Pulmonary artery endothelial cell (primary cell): Measurements from ENCODE around the gene C1orf21. TPM values are rescaled to one million over a fixed set of nuclear protein-coding genes. Genes with fewer than 3 reads are reported as not detected.

Experiments used
- DNase-seq: peaks from one replicate; pipeline ENCODE4 v3.0.0-alpha.2; 2011; ENCODE audit warnings: low read depth, low spot score
- total RNA-seq: library from RNA; depleted of rRNA; stranded (reverse); fragments of >200 nt; gene quantifications from 2 replicates; pipeline ENCODE4 v1.2.3, GENCODE V29; 2014

C1orf21 gene
- total RNA-seq, 1 donor from 2014 or later, result 26.2 TPM

GRCh38 chr1:184445997-184446396 lies 59.2 kb downstream of the C1orf21 start:
- DNase-seq, result no peak

- DNase-seq, result no peak
These were observed 60.9 kb downstream of the C1orf21 start for GRCh38 chr1:184447651-184448185.

- DNase-seq, result no peak
These were observed 63.1 kb downstream of the C1orf21 start for GRCh38 chr1:184449916-184450315.

- DNase-seq, result no peak
These were observed 69.0 kb downstream of the C1orf21 start for GRCh38 chr1:184455786-184456185.

GRCh38 chr1:184456189-184456588 lies 69.4 kb downstream of the C1orf21 start:
- no peak for DNase-seq

GRCh38 chr1:184457500-184457899 lies 70.7 kb downstream of the C1orf21 start:
- DNase-seq, result no peak

- no peak for DNase-seq
These were observed 74.5 kb downstream of the C1orf21 start for GRCh38 chr1:184461321-184461720.

GRCh38 chr1:184462155-184462554 lies 75.3 kb downstream of the C1orf21 start:
- DNase-seq, result no peak

- no peak for DNase-seq
These were observed 76.2 kb downstream of the C1orf21 start for GRCh38 chr1:184462990-184463389.

GRCh38 chr1:184463680-184464079 lies 76.9 kb downstream of the C1orf21 start:
- no peak for DNase-seq

- DNase-seq, result no peak
These were observed 77.9 kb downstream of the C1orf21 start for GRCh38 chr1:184464757-184465156.

- DNase-seq, result no peak
These were observed 78.8 kb downstream of the C1orf21 start for GRCh38 chr1:184465489-184466146.

- DNase-seq, result no peak
These were observed 80.5 kb downstream of the C1orf21 start for GRCh38 chr1:184467295-184467694.

GRCh38 chr1:184469396-184469795 lies 82.6 kb downstream of the C1orf21 start:
- DNase-seq, result no peak

GRCh38 chr1:184471686-184472085 lies 84.9 kb downstream of the C1orf21 start:
- DNase-seq, result no peak

GRCh38 chr1:184472136-184472535 lies 85.3 kb downstream of the C1orf21 start:
- no peak for DNase-seq

GRCh38 chr1:184473176-184473966 lies 86.5 kb downstream of the C1orf21 start:
- DNase-seq, result no peak

- no peak for DNase-seq
These were observed 89.4 kb downstream of the C1orf21 start for GRCh38 chr1:184476187-184476586.

- no peak for DNase-seq
These were observed 92.8 kb downstream of the C1orf21 start for GRCh38 chr1:184479435-184480167.

- DNase-seq, result no peak
These were observed 93.9 kb downstream of the C1orf21 start for GRCh38 chr1:184480736-184481135.

GRCh38 chr1:184482136-184482535 lies 95.3 kb downstream of the C1orf21 start:
- DNase-seq, result no peak

- DNase-seq, result no peak
These were observed 96.4 kb downstream of the C1orf21 start for GRCh38 chr1:184483101-184483683.
